Body of pancreas (tissue), 4 donors: ENCODE measurements around the gene KIF21A.

ENCODE experiments used
- POLR2A ChIP-seq, 3 donors: fragments of 450-650 bp; IDR thresholded peaks; one replicate each; pipeline ENCODE4 v1.6.1; 2016; ENCODE audit warnings: antibody characterized with exemption in 3 of 3, mild to moderate bottlenecking in 2 of 3
- TF ChIP-seq, protein P1 (sequence below), 7 experiments: fragments of 450-650 bp in 4 of 7; fragments of 200-600 bp in 3 of 7; sonication (generic) in 3 of 7; IDR thresholded peaks; one replicate each; pipeline ENCODE4 v1.5.1; 2016 to 2019; ENCODE audit warnings: antibody characterized with exemption in 7 of 7

- TF ChIP-seq POLR2A (IDR thresholded peaks at IDR 0.05): no peak
- TF ChIP-seq, protein P1, sequence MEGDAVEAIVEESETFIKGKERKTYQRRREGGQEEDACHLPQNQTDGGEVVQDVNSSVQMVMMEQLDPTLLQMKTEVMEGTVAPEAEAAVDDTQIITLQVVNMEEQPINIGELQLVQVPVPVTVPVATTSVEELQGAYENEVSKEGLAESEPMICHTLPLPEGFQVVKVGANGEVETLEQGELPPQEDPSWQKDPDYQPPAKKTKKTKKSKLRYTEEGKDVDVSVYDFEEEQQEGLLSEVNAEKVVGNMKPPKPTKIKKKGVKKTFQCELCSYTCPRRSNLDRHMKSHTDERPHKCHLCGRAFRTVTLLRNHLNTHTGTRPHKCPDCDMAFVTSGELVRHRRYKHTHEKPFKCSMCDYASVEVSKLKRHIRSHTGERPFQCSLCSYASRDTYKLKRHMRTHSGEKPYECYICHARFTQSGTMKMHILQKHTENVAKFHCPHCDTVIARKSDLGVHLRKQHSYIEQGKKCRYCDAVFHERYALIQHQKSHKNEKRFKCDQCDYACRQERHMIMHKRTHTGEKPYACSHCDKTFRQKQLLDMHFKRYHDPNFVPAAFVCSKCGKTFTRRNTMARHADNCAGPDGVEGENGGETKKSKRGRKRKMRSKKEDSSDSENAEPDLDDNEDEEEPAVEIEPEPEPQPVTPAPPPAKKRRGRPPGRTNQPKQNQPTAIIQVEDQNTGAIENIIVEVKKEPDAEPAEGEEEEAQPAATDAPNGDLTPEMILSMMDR (IDR thresholded peaks at IDR 0.05): no peak
Measured at GRCh38 chr12:39352471-39353017, 90.4 kb downstream of the KIF21A start.
